Keratinocyte (primary cell): ENCODE results near the gene MSMP. TPM values are rescaled to one million over a fixed set of nuclear protein-coding genes. Genes with fewer than 3 reads are reported as not detected.

Source experiments
- DNase-seq: peaks from one replicate; pipeline ENCODE4 v3.0.0-alpha.2; 2011; ENCODE audit warnings: low read depth, missing footprints, low spot score
- FAIRE-seq: peaks from 2 replicates; lab custom pipeline; 2011; peaks lifted over from hg19 to GRCh38; lab: Jason Lieb, UNC
- H2AFZ ChIP-seq: 2 replicates; pipeline ENCODE4 v1.6.0; 2012; ENCODE audit warnings: low read length, control low read depth, inconsistent platforms; ENCODE audit not compliant: control insufficient read depth
- H3K27ac ChIP-seq: 2 replicates; pipeline ENCODE4 v1.5.1; 2011; ENCODE audit warnings: low read length; ENCODE audit not compliant: control insufficient read depth, insufficient read depth
- H3K27me3 ChIP-seq: 3 replicates; pipeline ENCODE4 v1.6.0; 2011; ENCODE audit warnings: low read length; ENCODE audit not compliant: control insufficient read depth, insufficient read depth; ENCODE audit errors: extremely low read depth
- H3K36me3 ChIP-seq, 2 experiments: 2 replicates in 1 of 2; 3 replicates in 1 of 2; pipeline ENCODE4 v1.5.1; 2011; ENCODE audit warnings: low read length in 2 of 2, mild to moderate bottlenecking in 1 of 2; ENCODE audit not compliant: control insufficient read depth in 2 of 2, insufficient read depth in 2 of 2; ENCODE audit errors: extremely low read depth in 1 of 2
- H3K4me1 ChIP-seq: 3 replicates; pipeline ENCODE4 v1.5.1; 2011; ENCODE audit warnings: low read length; ENCODE audit not compliant: control insufficient read depth, insufficient read depth; ENCODE audit errors: extremely low read depth
- H3K4me2 ChIP-seq: 3 replicates; pipeline ENCODE4 v1.6.0; 2011; ENCODE audit warnings: low read depth, low read length; ENCODE audit not compliant: control insufficient read depth, insufficient read depth; ENCODE audit errors: extremely low read depth
- H3K4me3 ChIP-seq, 3 experiments: fragments of 200-600 bp in 1 of 3; sonication (generic) in 1 of 3; 2 replicates in 2 of 3; 3 replicates in 1 of 3; pipeline ENCODE4 v1.5.1; 2011 to 2016; ENCODE audit warnings: low read length in 3 of 3, mild to moderate bottlenecking in 3 of 3, control low read depth in 2 of 3, inconsistent platforms in 1 of 3, low read depth in 1 of 3, mixed read lengths in 1 of 3, mixed run types in 1 of 3, moderate library complexity in 1 of 3; ENCODE audit not compliant: control insufficient read depth in 2 of 3, insufficient read depth in 2 of 3; ENCODE audit errors: extremely low read depth in 1 of 3
- H3K79me2 ChIP-seq: 2 replicates; pipeline ENCODE4 v1.6.0; 2012; ENCODE audit warnings: low read length; ENCODE audit not compliant: control insufficient read depth, insufficient read depth
- H3K9ac ChIP-seq: 3 replicates; pipeline ENCODE4 v1.6.0; 2011; ENCODE audit warnings: low read length; ENCODE audit not compliant: control insufficient read depth, insufficient read depth; ENCODE audit errors: extremely low read depth
- H3K9me1 ChIP-seq: 3 replicates; pipeline ENCODE4 v1.6.0; 2011; ENCODE audit warnings: low read length; ENCODE audit not compliant: control insufficient read depth, insufficient read depth; ENCODE audit errors: extremely low read depth
- H3K9me3 ChIP-seq: 2 replicates; pipeline ENCODE4 v1.5.1; 2012; ENCODE audit warnings: low read depth, low read length; ENCODE audit not compliant: control insufficient read depth
- H4K20me1 ChIP-seq: 3 replicates; pipeline ENCODE4 v1.6.0; 2011; ENCODE audit warnings: low read length; ENCODE audit not compliant: control insufficient read depth, insufficient read depth; ENCODE audit errors: extremely low read depth
- CTCF ChIP-seq, 3 experiments: IDR thresholded peaks in 1 of 3; conservative IDR thresholded peaks in 1 of 3; optimal IDR thresholded peaks in 1 of 3; 2 replicates in 2 of 3; 3 replicates in 1 of 3; pipeline versions ENCODE3 to v1.5.1; 2011; ENCODE audit warnings: low read length in 3 of 3, mild to moderate bottlenecking in 3 of 3, moderate library complexity in 2 of 3, control low read depth in 1 of 3, inconsistent platforms in 1 of 3; ENCODE audit not compliant: insufficient read depth in 2 of 3; ENCODE audit errors: extremely low read depth in 1 of 3
- EZH2 ChIP-seq: IDR thresholded peaks from one replicate; pipeline ENCODE4 v1.6.1; 2012; ENCODE audit warnings: inconsistent platforms, mild to moderate bottlenecking, low read length, moderate library complexity
- dilution Hi-C: fragments of 300-500 bp; cut with MboI; formaldehyde crosslinking; loops from one replicate; pipeline ENCODE4 v1.7.0; 2020; ENCODE audit warnings: low sequenced_read_pairs; ENCODE audit not compliant: extremely low pct_ligation_motif_present
- polyA plus RNA-seq, 5 experiments: library from polyadenylated mRNA; depleted of rRNA in 3 of 5; stranded (reverse) in 3 of 5; stranded (forward) in 1 of 5; unstranded in 1 of 5; fragments of >200 nt; gene quantifications; 1 replicate in 1 of 5; 2 replicates in 3 of 5; 3 replicates in 1 of 5; pipeline versions ENCODE4 v1.2.1 to v1.2.3, GENCODE V29; 2011 to 2012; ENCODE audit warnings: missing spikeins in 2 of 5, low read depth in 1 of 5, low replicate concordance in 1 of 5

Gene MSMP
- polyA plus RNA-seq, 1 donor (not counting 4 experiments of a cell fraction or from before 2014, with no cell fraction given) = not detected

- Histone ChIP-seq H3K4me3 (no peak overlapping the region), H2AFZ (no peak overlapping the region), H3K4me2 (no peak overlapping the region), H4K20me1 (no peaks in the 10 kb centered on the region), H3K9me3 (no peaks in the 10 kb centered on the region), H3K79me2 (no peaks in the 10 kb centered on the region), H3K9me1 (no peaks in the 10 kb centered on the region), H3K4me1 (peaks cover 11% of the 10 kb centered on the region), H3K9ac (no peak overlapping the region), H3K27me3 (no peaks in the 10 kb centered on the region), H3K36me3 (no peaks in the 10 kb centered on the region), H3K27ac (no peak overlapping the region)
- dilution Hi-C loops = no loop called here
- DNase-seq (no peak), FAIRE-seq (no peak)
- TF ChIP-seq EZH2 (no peak), CTCF (optimal IDR thresholded peaks at IDR 0.05 in 1 of 3, IDR thresholded peaks at IDR 0.05 in 1 of 3, conservative IDR thresholded peaks at IDR 0.05 in 1 of 3; ENCODE audit: extremely low read depth in 1 of 3, insufficient read depth in 2 of 3, low read length in 3 of 3) (no peak)
Observed at GRCh38 chr9:35767458-35767857, 13.4 kb upstream of the MSMP start.

DNA sequence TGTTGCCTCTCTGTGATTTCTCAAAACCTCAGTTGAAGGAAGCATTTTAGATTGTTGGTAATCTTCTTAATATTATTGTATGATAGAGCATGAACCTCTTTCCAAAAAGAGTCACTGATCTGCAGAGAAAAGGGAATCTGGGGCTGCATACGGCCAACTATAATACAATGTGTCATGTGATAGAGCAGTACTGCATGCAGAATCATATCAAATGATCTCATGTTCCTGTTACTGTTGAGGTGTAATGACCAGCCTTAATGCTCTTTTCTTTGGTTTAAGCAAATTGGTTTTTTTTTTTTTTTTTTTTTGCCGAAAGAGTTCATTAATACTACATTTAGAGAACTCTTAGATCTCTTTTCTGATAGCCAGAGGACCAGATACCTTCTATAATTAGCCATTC lies 12.9 kb upstream of the MSMP start:
- no peak overlapping the region for H2AFZ ChIP-seq
- no peaks in the 10 kb centered on the region for H4K20me1 ChIP-seq
- no peak for DNase-seq
- dilution Hi-C loops = no loop called here
- no peak overlapping the region for H3K27ac ChIP-seq
- no peak for TF ChIP-seq CTCF (optimal IDR thresholded peaks at IDR 0.05 in 1 of 3, IDR thresholded peaks at IDR 0.05 in 1 of 3, conservative IDR thresholded peaks at IDR 0.05 in 1 of 3; ENCODE audit: extremely low read depth in 1 of 3, insufficient read depth in 2 of 3, low read length in 3 of 3)
- no peak for TF ChIP-seq EZH2
- H3K9ac ChIP-seq = no peak overlapping the region
- no peak overlapping the region for H3K4me2 ChIP-seq
- no peaks in the 10 kb centered on the region for H3K79me2 ChIP-seq
- H3K9me1 ChIP-seq = no peaks in the 10 kb centered on the region
- H3K36me3 ChIP-seq = no peaks in the 10 kb centered on the region
- no peaks in the 10 kb centered on the region for H3K27me3 ChIP-seq
- no peak overlapping the region for H3K4me3 ChIP-seq
- peaks cover 8% of the 10 kb centered on the region for H3K4me1 ChIP-seq
- FAIRE-seq = no peak
- H3K9me3 ChIP-seq = no peaks in the 10 kb centered on the region
